EH (cell line): ENCODE measurements around the gene MYO9A.
"Not testable (repeated sequence)": the region's sequence is repeated elsewhere in the genome, so short reads cannot be mapped to it uniquely, and the experiment has no call there.

Experiments
- DNase-seq: peaks from one replicate; pipeline ENCODE4 v3.0.0-alpha.2; 2015; ENCODE audit warnings: low read depth

Gene MYO9A

GRCh38 chr15:72140088-72140487, 22.1 kb upstream of the MYO9A start:
- DNase-seq = no peak

- DNase-seq = no peak
Observed at GRCh38 chr15:72139667-72140066, 21.7 kb upstream of the MYO9A start.

GRCh38 chr15:72136170-72137051, 18.5 kb upstream of the MYO9A start:
- DNase-seq = no peak

GRCh38 chr15:72135719-72136118, 17.8 kb upstream of the MYO9A start:
- peak; percentile 14 for DNase-seq

GRCh38 chr15:72133211-72133610, 15.3 kb upstream of the MYO9A start:
- DNase-seq = no peak

- DNase-seq = no peak
Observed at GRCh38 chr15:72131922-72132321, 14.0 kb upstream of the MYO9A start.

GRCh38 chr15:72130272-72130671, 12.3 kb upstream of the MYO9A start:
- DNase-seq = peak; percentile 28

GRCh38 chr15:72128359-72128758, 10.4 kb upstream of the MYO9A start:
- DNase-seq = no peak

- DNase-seq = no peak
Observed at GRCh38 chr15:72127724-72128322, 9.9 kb upstream of the MYO9A start.

GRCh38 chr15:72124218-72124617, 6.3 kb upstream of the MYO9A start:
- no peak for DNase-seq

- DNase-seq = peak; percentile 87
Observed at GRCh38 chr15:72117486-72118016, 399 bp downstream of the MYO9A start.

- DNase-seq = peak; percentile 46
Observed at GRCh38 chr15:72116731-72117485, 1.0 kb downstream of the MYO9A start.

GRCh38 chr15:72113347-72114031, 4.5 kb downstream of the MYO9A start:
- DNase-seq = peak; percentile 10

GRCh38 chr15:72112805-72113204, 5.1 kb downstream of the MYO9A start:
- DNase-seq = no peak

- no peak for DNase-seq
Observed at GRCh38 chr15:72112116-72112515, 5.8 kb downstream of the MYO9A start.

- DNase-seq = peak; percentile 54
Observed at GRCh38 chr15:72110355-72110754, 7.6 kb downstream of the MYO9A start.

GRCh38 chr15:72106068-72106467, 11.9 kb downstream of the MYO9A start:
- DNase-seq = no peak

- no peak for DNase-seq
Observed at GRCh38 chr15:72105111-72105510, 12.8 kb downstream of the MYO9A start.

GRCh38 chr15:72100551-72100950, 17.4 kb downstream of the MYO9A start:
- DNase-seq = not testable (repeated sequence)

- DNase-seq = no peak
Observed at GRCh38 chr15:72099155-72099554, 18.8 kb downstream of the MYO9A start.

GRCh38 chr15:72098040-72098439, 19.9 kb downstream of the MYO9A start:
- DNase-seq = peak; percentile 58

GRCh38 chr15:72096796-72097195, 21.2 kb downstream of the MYO9A start:
- no peak for DNase-seq
